ENCODE results near the gene USHBP1.

- TF ChIP-seq POLR2A (IDR thresholded peaks at IDR 0.05): no peak
- TF ChIP-seq, protein P1, sequence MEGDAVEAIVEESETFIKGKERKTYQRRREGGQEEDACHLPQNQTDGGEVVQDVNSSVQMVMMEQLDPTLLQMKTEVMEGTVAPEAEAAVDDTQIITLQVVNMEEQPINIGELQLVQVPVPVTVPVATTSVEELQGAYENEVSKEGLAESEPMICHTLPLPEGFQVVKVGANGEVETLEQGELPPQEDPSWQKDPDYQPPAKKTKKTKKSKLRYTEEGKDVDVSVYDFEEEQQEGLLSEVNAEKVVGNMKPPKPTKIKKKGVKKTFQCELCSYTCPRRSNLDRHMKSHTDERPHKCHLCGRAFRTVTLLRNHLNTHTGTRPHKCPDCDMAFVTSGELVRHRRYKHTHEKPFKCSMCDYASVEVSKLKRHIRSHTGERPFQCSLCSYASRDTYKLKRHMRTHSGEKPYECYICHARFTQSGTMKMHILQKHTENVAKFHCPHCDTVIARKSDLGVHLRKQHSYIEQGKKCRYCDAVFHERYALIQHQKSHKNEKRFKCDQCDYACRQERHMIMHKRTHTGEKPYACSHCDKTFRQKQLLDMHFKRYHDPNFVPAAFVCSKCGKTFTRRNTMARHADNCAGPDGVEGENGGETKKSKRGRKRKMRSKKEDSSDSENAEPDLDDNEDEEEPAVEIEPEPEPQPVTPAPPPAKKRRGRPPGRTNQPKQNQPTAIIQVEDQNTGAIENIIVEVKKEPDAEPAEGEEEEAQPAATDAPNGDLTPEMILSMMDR (IDR thresholded peaks at IDR 0.05): no peak
These were observed 9.4 kb downstream of the USHBP1 start for GRCh38 chr19:17255150-17255621.

Measured in thyroid gland (tissue), 4 donors.